DOHH2 (cell line): ENCODE measurements around the gene IL1RN.

Experiments used
- H3F3A ChIP-seq: fragments of 200-600 bp; sonication (generic), shearing (Covaris generic); 2 replicates; pipeline ENCODE4 v1.6.0; 2016; ENCODE audit warnings: antibody characterized with exemption, mild to moderate bottlenecking; ENCODE audit not compliant: control insufficient read depth, insufficient read depth
- H3K27ac ChIP-seq: fragments of 200-600 bp; sonication (generic); 2 replicates; pipeline ENCODE4 v1.5.1; 2014; ENCODE audit warnings: low read depth, mild to moderate bottlenecking, low read length, moderate library complexity
- H3K27me3 ChIP-seq: fragments of 200-600 bp; sonication (generic); 2 replicates; pipeline ENCODE4 v1.6.1; 2014; ENCODE audit warnings: mild to moderate bottlenecking, low read length, mixed read lengths; ENCODE audit not compliant: control insufficient read depth
- H3K36me3 ChIP-seq: fragments of 200-600 bp; sonication (generic); 2 replicates; pipeline ENCODE4 v1.6.1; 2014; ENCODE audit warnings: mild to moderate bottlenecking, low read length, moderate library complexity, mixed read lengths; ENCODE audit not compliant: control insufficient read depth
- H3K4me1 ChIP-seq: fragments of 200-600 bp; sonication (generic); 2 replicates; pipeline ENCODE4 v1.6.1; 2014; ENCODE audit warnings: mild to moderate bottlenecking, low read length, mixed read lengths; ENCODE audit not compliant: control insufficient read depth
- H3K4me2 ChIP-seq: fragments of 200-600 bp; sonication (generic); 2 replicates; pipeline ENCODE4 v1.6.0; 2014; ENCODE audit warnings: mild to moderate bottlenecking, low read length, moderate library complexity
- H3K4me3 ChIP-seq: fragments of 200-600 bp; sonication (generic); 2 replicates; pipeline ENCODE4 v1.5.1; 2014; ENCODE audit warnings: mild to moderate bottlenecking, low read length, mixed read lengths
- H3K79me2 ChIP-seq: fragments of 200-600 bp; sonication (generic); 2 replicates; pipeline ENCODE4 v1.6.1; 2014; ENCODE audit warnings: mild to moderate bottlenecking, low read length, mixed read lengths; ENCODE audit not compliant: control insufficient read depth
- H3K9me2 ChIP-seq: fragments of 200-600 bp; sonication (generic); replicated peaks from 2 replicates; pipeline ENCODE4 v1.6.1; 2014; ENCODE audit warnings: mild to moderate bottlenecking, low read length, mixed read lengths; ENCODE audit not compliant: control insufficient read depth
- H3K9me3 ChIP-seq: fragments of 200-600 bp; sonication (generic); 2 replicates; pipeline ENCODE4 v1.6.1; 2014; ENCODE audit warnings: antibody characterized with exemption, low read length, mixed read lengths; ENCODE audit not compliant: control insufficient read depth, insufficient read depth
- H4K20me1 ChIP-seq: fragments of 200-600 bp; sonication (generic); 2 replicates; pipeline ENCODE4 v1.6.0; 2014; ENCODE audit warnings: low read depth, mild to moderate bottlenecking, antibody characterized with exemption, low read length, moderate library complexity; ENCODE audit not compliant: control insufficient read depth, insufficient read depth
- EZH2phosphoT487 ChIP-seq: fragments of 200-600 bp; sonication (generic); IDR thresholded peaks from 2 replicates; pipeline ENCODE4 v1.6.1; 2017; ENCODE audit warnings: borderline replicate concordance, mild to moderate bottlenecking, antibody characterized with exemption, low read length, moderate library complexity, mixed read lengths
- TF ChIP-seq, protein P1 (sequence below): fragments of 200-600 bp; sonication (generic); IDR thresholded peaks from one replicate; pipeline ENCODE4 v1.5.1; 2014; ENCODE audit warnings: antibody characterized with exemption, mild to moderate bottlenecking, low read depth, low read length; ENCODE audit not compliant: poor library complexity, severe bottlenecking

IL1RN gene

DNA sequence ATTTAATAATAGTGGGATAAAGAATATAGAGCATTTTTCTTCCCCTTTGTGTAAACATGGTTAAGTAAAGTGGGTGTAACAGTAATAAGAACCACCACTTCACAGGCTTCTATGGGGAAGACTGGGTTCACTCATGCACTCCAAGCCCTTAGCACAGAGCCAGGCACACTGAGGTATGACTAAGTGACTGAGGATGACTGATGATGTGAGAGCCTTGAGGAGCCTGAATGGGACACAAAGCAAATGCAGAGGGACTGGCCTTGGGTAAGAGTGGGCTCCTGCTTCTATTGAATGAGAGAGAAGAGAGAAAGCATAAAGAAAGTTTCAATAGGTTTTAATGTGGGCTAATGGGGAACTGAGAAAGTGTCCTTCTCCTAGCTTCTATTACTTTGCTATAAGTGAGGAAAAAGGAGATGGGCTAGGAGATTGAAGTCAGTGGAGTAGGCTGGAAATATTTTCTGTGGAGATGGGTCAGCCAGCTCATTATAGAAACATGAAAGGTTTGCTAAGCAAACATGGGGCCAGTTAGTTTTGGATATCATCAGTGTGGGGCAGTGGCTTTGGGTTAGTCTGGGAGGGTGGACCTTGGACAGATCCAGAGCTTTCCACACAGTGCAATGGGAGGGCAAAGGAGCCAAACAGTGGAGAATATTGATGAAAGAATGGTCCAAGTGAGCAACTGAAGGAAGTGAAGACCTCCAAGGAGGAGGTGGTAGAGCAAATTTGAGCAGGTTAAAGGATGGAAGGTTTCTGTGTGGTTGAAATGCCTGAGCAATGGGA lies 39.0 kb upstream of the IL1RN start:
- no peaks in the 10 kb centered on the region for H4K20me1 ChIP-seq
- H3K4me2 ChIP-seq = no peak overlapping the region
- H3K4me3 ChIP-seq = no peak overlapping the region
- TF ChIP-seq, protein P1, sequence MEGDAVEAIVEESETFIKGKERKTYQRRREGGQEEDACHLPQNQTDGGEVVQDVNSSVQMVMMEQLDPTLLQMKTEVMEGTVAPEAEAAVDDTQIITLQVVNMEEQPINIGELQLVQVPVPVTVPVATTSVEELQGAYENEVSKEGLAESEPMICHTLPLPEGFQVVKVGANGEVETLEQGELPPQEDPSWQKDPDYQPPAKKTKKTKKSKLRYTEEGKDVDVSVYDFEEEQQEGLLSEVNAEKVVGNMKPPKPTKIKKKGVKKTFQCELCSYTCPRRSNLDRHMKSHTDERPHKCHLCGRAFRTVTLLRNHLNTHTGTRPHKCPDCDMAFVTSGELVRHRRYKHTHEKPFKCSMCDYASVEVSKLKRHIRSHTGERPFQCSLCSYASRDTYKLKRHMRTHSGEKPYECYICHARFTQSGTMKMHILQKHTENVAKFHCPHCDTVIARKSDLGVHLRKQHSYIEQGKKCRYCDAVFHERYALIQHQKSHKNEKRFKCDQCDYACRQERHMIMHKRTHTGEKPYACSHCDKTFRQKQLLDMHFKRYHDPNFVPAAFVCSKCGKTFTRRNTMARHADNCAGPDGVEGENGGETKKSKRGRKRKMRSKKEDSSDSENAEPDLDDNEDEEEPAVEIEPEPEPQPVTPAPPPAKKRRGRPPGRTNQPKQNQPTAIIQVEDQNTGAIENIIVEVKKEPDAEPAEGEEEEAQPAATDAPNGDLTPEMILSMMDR = no peak
- TF ChIP-seq EZH2phosphoT487 = no peak
- H3K27me3 ChIP-seq = peaks cover 27% of the 10 kb centered on the region
- H3F3A ChIP-seq = no peaks in the 10 kb centered on the region
- no peak overlapping the region for H3K27ac ChIP-seq
- H3K4me1 ChIP-seq = no peaks in the 10 kb centered on the region
- no peaks in the 10 kb centered on the region for H3K9me3 ChIP-seq
- no peaks in the 10 kb centered on the region for H3K36me3 ChIP-seq
- no peaks in the 10 kb centered on the region for H3K79me2 ChIP-seq
- no peaks in the 10 kb centered on the region for H3K9me2 ChIP-seq

DNA sequence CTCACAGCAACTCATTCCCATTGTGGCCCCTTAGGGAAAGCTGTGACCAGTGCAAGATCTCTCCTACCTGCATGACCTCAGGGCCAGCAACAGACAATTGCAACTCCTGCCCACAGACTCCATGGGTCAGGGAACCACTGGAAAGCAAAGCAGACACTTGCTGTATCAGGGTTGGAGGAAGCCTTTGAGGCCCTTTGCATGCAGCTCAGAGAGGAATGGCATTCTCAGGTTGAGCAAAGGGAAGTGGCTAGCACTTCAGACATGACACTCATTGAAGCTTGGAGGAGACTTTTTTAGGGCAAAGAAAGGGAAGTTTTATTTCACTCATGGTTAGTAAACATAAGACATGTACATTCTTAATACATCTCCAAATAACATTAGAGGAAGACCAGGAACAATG lies 37.5 kb upstream of the IL1RN start:
- Histone ChIP-seq H3K79me2 (no peaks in the 10 kb centered on the region), H3K27ac (no peak overlapping the region), H3K27me3 (peaks cover 26% of the 10 kb centered on the region), H3K9me3 (no peaks in the 10 kb centered on the region), H3F3A (no peaks in the 10 kb centered on the region), H3K4me1 (no peaks in the 10 kb centered on the region), H3K4me2 (no peak overlapping the region), H3K9me2 (no peaks in the 10 kb centered on the region), H4K20me1 (no peaks in the 10 kb centered on the region), H3K4me3 (no peak overlapping the region), H3K36me3 (no peaks in the 10 kb centered on the region)
- TF ChIP-seq EZH2phosphoT487 = no peak
- TF ChIP-seq, protein P1 = no peak

DNA sequence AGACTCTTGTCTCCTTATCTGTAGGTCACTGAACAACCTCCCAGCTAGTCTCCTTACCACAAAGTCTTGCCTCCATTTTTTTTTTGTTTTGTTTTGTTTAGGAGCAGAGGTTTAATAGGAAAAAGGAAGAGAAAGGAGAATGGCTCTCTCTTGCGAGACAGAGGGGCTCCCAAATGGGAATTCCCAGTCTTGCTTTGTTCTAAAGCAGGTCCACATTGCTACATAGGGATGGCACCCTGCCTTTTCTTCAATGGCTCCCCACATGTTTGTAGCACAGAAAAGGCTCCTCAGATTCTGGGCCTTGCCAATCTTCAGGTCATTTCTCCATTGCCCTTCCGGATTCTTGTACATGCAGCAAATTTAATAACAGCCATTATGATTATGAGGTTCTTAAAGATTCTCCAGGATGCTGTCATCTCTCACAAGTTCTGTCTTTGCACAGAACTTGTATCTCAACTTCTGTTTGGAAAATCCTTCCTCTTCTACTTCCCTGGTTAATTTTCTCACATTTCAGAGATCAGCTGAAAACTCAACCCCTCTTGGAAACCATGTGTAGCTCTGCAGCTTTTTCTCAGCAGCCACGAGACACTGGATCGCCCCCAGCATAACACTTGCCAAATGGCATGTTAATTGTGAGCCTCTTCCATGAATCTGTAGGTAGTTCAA lies 36.0 kb upstream of the IL1RN start:
- H3K4me3 ChIP-seq = no peak overlapping the region
- H3K4me1 ChIP-seq = no peaks in the 10 kb centered on the region
- peaks cover 26% of the 10 kb centered on the region for H3K27me3 ChIP-seq
- H3K9me3 ChIP-seq = no peaks in the 10 kb centered on the region
- no peaks in the 10 kb centered on the region for H3K79me2 ChIP-seq
- no peaks in the 10 kb centered on the region for H3K9me2 ChIP-seq
- no peak overlapping the region for H3K27ac ChIP-seq
- TF ChIP-seq EZH2phosphoT487 = no peak
- TF ChIP-seq, protein P1 = no peak
- no peak overlapping the region for H3K4me2 ChIP-seq
- H3F3A ChIP-seq = no peaks in the 10 kb centered on the region
- H3K36me3 ChIP-seq = no peaks in the 10 kb centered on the region
- no peaks in the 10 kb centered on the region for H4K20me1 ChIP-seq
